SK-N-SH (cell line): ENCODE data around the gene REXO1. TPM values are rescaled to one million over a fixed set of nuclear protein-coding genes. Genes with fewer than 3 reads are reported as not detected.
A peak's percentile ranks its signal among the peaks of the same experiment; 100 is the strongest.

Experiments used
- CTCF ChIA-PET: fragments of 300-600, 350-600 bp; formaldehyde crosslinking; extraction: SDS; loops from one replicate; lab custom pipeline; 2021; lab: Yijun Ruan, JAX
- POLR2A ChIA-PET: fragments of 350-600 bp; sonication (Branson Sonifier 250); formaldehyde crosslinking; extraction: SDS; loops from one replicate; lab custom pipeline; 2020; ENCODE audit warnings: antibody characterized with exemption, inconsistent platforms; lab: Yijun Ruan, JAX
- DNase-seq: peaks from one replicate; pipeline ENCODE4 v3.0.0; 2012
- H2AFZ ChIP-seq: fragments of 200-600 bp; sonication (generic); 2 replicates; pipeline ENCODE4 v1.8.1; 2016; ENCODE audit warnings: antibody characterized with exemption, mild to moderate bottlenecking, low read depth
- H3F3A ChIP-seq: fragments of 200-600 bp; sonication (generic); replicated peaks from 2 replicates; pipeline ENCODE3; 2016; ENCODE audit warnings: antibody characterized with exemption, mild to moderate bottlenecking; ENCODE audit not compliant: insufficient read depth
- H3K27ac ChIP-seq, 2 experiments: fragments of 200-500 bp in 1 of 2; fragments of 200-600 bp in 1 of 2; sonication (Bioruptor generic) in 1 of 2; sonication (generic), shearing (Covaris generic) in 1 of 2; 2 replicates each; pipeline versions ENCODE4 v1.5.1 to v1.6.1; 2014 to 2016; ENCODE audit warnings: low read depth in 2 of 2, inconsistent platforms in 1 of 2, low read length in 1 of 2, mild to moderate bottlenecking in 1 of 2, mixed read lengths in 1 of 2
- H3K27me3 ChIP-seq: fragments of 200-600 bp; sonication (generic), shearing (Covaris generic); 2 replicates; pipeline ENCODE4 v1.6.1; 2016; ENCODE audit warnings: mixed run types; ENCODE audit not compliant: insufficient read depth
- H3K36me3 ChIP-seq, 2 experiments: fragments of 200-500 bp in 1 of 2; fragments of 200-600 bp in 1 of 2; sonication (Bioruptor generic) in 1 of 2; sonication (generic) in 1 of 2; replicated peaks in 1 of 2; 2 replicates each; pipeline versions ENCODE3 to v1.5.1; 2014 to 2016; ENCODE audit warnings: low read length in 1 of 2, mild to moderate bottlenecking in 1 of 2; ENCODE audit not compliant: insufficient read depth in 2 of 2, control insufficient read depth in 1 of 2
- H3K4me1 ChIP-seq, 2 experiments: fragments of 200-500 bp in 1 of 2; fragments of 200-600 bp in 1 of 2; sonication (Bioruptor generic) in 1 of 2; sonication (generic), shearing (Covaris generic) in 1 of 2; 2 replicates each; pipeline versions ENCODE4 v1.5.1 to v1.6.1; 2014 to 2016; ENCODE audit warnings: low read depth in 1 of 2, low read length in 1 of 2, mixed run types in 1 of 2; ENCODE audit not compliant: insufficient read depth in 2 of 2, control insufficient read depth in 1 of 2
- H3K4me2 ChIP-seq: fragments of 200-600 bp; sonication (generic), shearing (Covaris generic); 2 replicates; pipeline ENCODE4 v1.6.1; 2017; ENCODE audit warnings: mixed run types
- H3K4me3 ChIP-seq, 2 experiments: fragments of 200-500 bp in 1 of 2; fragments of 200-600 bp in 1 of 2; sonication (Bioruptor generic) in 1 of 2; sonication (generic), shearing (Covaris generic) in 1 of 2; 2 replicates each; pipeline versions ENCODE4 v1.5.1 to v1.8.1; 2014 to 2016; ENCODE audit warnings: low read depth in 2 of 2, inconsistent platforms in 1 of 2, low read length in 1 of 2, mild to moderate bottlenecking in 1 of 2, mixed read lengths in 1 of 2, moderate library complexity in 1 of 2
- H3K79me2 ChIP-seq: fragments of 200-600 bp; sonication (generic); 2 replicates; pipeline ENCODE4 v1.8.1; 2017; ENCODE audit warnings: mild to moderate bottlenecking; ENCODE audit not compliant: insufficient read depth
- H3K9ac ChIP-seq: fragments of 200-600 bp; sonication (generic); 2 replicates; pipeline ENCODE4 v1.6.1; 2017; ENCODE audit warnings: mixed run types
- H3K9me2 ChIP-seq: fragments of 200-600 bp; sonication (generic); 2 replicates; pipeline ENCODE4 v1.6.1; 2017; ENCODE audit warnings: mixed run types
- H3K9me3 ChIP-seq: fragments of 200-600 bp; sonication (generic); 2 replicates; pipeline ENCODE4 v1.6.1; 2017; ENCODE audit warnings: mixed run types, mild to moderate bottlenecking, moderate library complexity
- H4K20me1 ChIP-seq: fragments of 200-600 bp; sonication (generic); 2 replicates; pipeline ENCODE4 v1.6.1; 2017; ENCODE audit warnings: mild to moderate bottlenecking, mixed run types; ENCODE audit not compliant: insufficient read depth
- ELF1 ChIP-seq: IDR thresholded peaks from 2 replicates; pipeline ENCODE4 v1.4.0; 2012
- EP300 ChIP-seq, 2 experiments: IDR thresholded peaks; 2 replicates each; pipeline versions ENCODE4 v1.4.0 to v1.6.1; 2012; ENCODE audit warnings: borderline replicate concordance in 1 of 2, low read depth in 1 of 2, low read length in 1 of 2
- EZH2phosphoT487 ChIP-seq: fragments of 200-600 bp; sonication (generic); IDR thresholded peaks from 2 replicates; pipeline ENCODE4 v1.6.1; 2017; ENCODE audit warnings: low read depth, mixed run types, mild to moderate bottlenecking, antibody characterized with exemption, moderate library complexity, borderline replicate concordance
- FOXJ3 ChIP-seq: sonication (generic); formaldehyde crosslinking; IDR thresholded peaks from 2 replicates; pipeline ENCODE4 v1.5.1; 2020; ENCODE audit warnings: mild to moderate bottlenecking, missing genetic modification reagents
- FOXM1 ChIP-seq: IDR thresholded peaks from 2 replicates; pipeline ENCODE4 v1.4.0; 2012; ENCODE audit warnings: low read depth, mild to moderate bottlenecking
- MXI1 ChIP-seq: IDR thresholded peaks from 2 replicates; pipeline ENCODE4 v1.6.1; 2012; ENCODE audit warnings: mild to moderate bottlenecking, low read depth, low read length, improper control_type of control experiment
- NFIC ChIP-seq: IDR thresholded peaks from 2 replicates; pipeline ENCODE4 v1.4.0; 2012; ENCODE audit warnings: borderline replicate concordance
- NRF1 ChIP-seq: IDR thresholded peaks from 2 replicates; pipeline ENCODE4 v1.6.1; 2012; ENCODE audit warnings: low read depth, mild to moderate bottlenecking, low read length
- POLR2AphosphoS5 ChIP-seq: IDR thresholded peaks from 2 replicates; pipeline ENCODE4 v1.6.1; 2012; ENCODE audit warnings: low read depth, low read length
- RAD21 ChIP-seq: IDR thresholded peaks from 2 replicates; pipeline ENCODE4 v1.6.1; 2012; ENCODE audit warnings: mild to moderate bottlenecking, low read length
- RCOR1 ChIP-seq: fragments of 150-350 bp; IDR thresholded peaks from 2 replicates; pipeline ENCODE4 v1.6.1; 2017; ENCODE audit warnings: antibody characterized with exemption, low read length
- RFX5 ChIP-seq: IDR thresholded peaks from 2 replicates; pipeline ENCODE4 v1.6.1; 2012; ENCODE audit warnings: mild to moderate bottlenecking, improper control_type of control experiment, low read length
- RXRA ChIP-seq: IDR thresholded peaks from 2 replicates; pipeline ENCODE4 v1.4.0; 2012; ENCODE audit warnings: low read depth, mild to moderate bottlenecking, borderline replicate concordance
- SMC3 ChIP-seq: IDR thresholded peaks from 2 replicates; pipeline ENCODE4 v1.6.1; 2012; ENCODE audit warnings: low read depth, low read length, improper control_type of control experiment
- USF2 ChIP-seq: fragments of 150-350 bp; IDR thresholded peaks from 2 replicates; pipeline ENCODE4 v1.6.1; 2017; ENCODE audit warnings: antibody characterized with exemption, low read length, low read depth, borderline replicate concordance
- WGBS: methylation state at CpG from one replicate; pipeline ENCODE4 v1.1.6; 2017; ENCODE audit warnings: low lambda C conversion rate; 5-methylcytosine and 5-hydroxymethylcytosine counted together
- polyA plus RNA-seq, 3 experiments: library from polyadenylated mRNA; depleted of rRNA; stranded (reverse); fragments of >200 nt; gene quantifications; 2 replicates each; pipeline ENCODE4 v1.2.3, GENCODE V29; 2012
- TF ChIP-seq, protein P1 (sequence below): IDR thresholded peaks from 2 replicates; pipeline ENCODE4 v1.4.0; 2012; ENCODE audit warnings: low read depth, borderline replicate concordance
- TF ChIP-seq, protein P2 (sequence below): IDR thresholded peaks from 2 replicates; pipeline ENCODE4; 2012
- TF ChIP-seq, protein P3 (sequence below): IDR thresholded peaks from 2 replicates; pipeline ENCODE4 v1.4.0; 2012; ENCODE audit warnings: low read depth, borderline replicate concordance

REXO1 gene
- polyA plus RNA-seq, 1 of the 3 experiments (the other 2 are of a cell fraction), result 18.8 TPM

- no peak for TF ChIP-seq EP300 (IDR thresholded peaks at IDR 0.05; ENCODE audit: borderline replicate concordance in 1 of 2, low read depth in 1 of 2, low read length in 1 of 2)
These were observed 11.1 kb upstream of the REXO1 start (continued) for GRCh38 chr19:1859331-1859781.

DNA sequence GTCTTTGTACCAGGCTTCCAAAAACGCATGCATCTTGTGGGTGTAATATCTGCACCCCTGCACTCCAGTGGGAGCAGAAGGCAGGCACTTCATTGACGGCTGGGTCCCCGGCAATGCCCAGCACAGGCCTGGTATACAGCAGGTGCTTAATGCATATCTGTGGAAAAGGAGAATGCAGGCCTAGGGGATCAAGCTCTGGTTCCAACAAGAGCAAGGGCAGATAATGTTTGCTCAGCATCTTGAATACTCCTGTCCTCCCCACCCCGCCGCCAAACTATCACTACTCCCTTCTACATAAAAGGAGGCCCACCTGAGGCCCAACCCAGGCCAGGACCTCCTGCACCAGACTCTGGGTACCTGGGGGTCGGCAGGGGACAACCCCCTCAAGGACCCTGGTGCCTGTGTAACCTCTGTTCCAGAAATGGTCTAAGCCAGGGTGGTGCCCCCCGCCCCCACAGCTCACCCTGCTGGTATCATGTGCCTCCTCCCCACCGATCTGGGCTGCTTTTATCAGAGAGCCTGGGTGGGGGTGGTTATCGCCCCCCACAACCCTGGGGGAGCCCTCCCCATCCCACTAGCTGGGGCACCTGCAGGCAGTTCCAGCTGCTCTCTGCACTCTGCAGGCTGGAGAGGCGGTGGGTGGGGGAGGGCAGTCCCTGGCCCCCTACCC lies 10.3 kb upstream of the REXO1 start:
- Histone ChIP-seq H3F3A (peaks cover 12% of the 10 kb centered on the region), H3K79me2 (peaks cover 95% of the 10 kb centered on the region), H2AFZ (no peak overlapping the region), H3K27me3 (no peaks in the 10 kb centered on the region), H3K9me3 (no peaks in the 10 kb centered on the region), H3K9ac (no peak overlapping the region), H3K36me3 (peaks cover 0 to 3% of the 10 kb centered on the region in 2 experiments)
- POLR2A ChIA-PET, result no interaction called here
- CTCF ChIA-PET, result interaction anchor here (0.7 to 2.8 kb wide), 5 partner anchors 10 to 211 kb away, joined by 3 to 15 read pairs (median 3); partner anchors contain the start of gene REXO1
- no peak for TF ChIP-seq NRF1
- TF ChIP-seq MXI1, result no peak
- TF ChIP-seq EZH2phosphoT487, result no peak
- TF ChIP-seq, protein P1, sequence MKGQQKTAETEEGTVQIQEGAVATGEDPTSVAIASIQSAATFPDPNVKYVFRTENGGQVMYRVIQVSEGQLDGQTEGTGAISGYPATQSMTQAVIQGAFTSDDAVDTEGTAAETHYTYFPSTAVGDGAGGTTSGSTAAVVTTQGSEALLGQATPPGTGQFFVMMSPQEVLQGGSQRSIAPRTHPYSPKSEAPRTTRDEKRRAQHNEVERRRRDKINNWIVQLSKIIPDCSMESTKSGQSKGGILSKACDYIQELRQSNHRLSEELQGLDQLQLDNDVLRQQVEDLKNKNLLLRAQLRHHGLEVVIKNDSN, result no peak
- TF ChIP-seq ELF1, result no peak
- TF ChIP-seq, all 33 proteins: peak for 0
- Histone ChIP-seq H3K4me2 (peak overlapping the region; percentile 98; the same call in 1 of the 2 replicates), H3K4me3 (no peak overlapping the region), H3K27ac (no peak overlapping the region; a peak in 1 of 4 replicates), H3K4me1 (peaks cover 37 to 65% of the 10 kb centered on the region in 2 experiments; a peak in 3 of 4 replicates), H4K20me1 (peaks cover 87% of the 10 kb centered on the region), H3K9me2 (no peaks in the 10 kb centered on the region)
- 83% methylated on average over 6 of the region's 10 CpGs for WGBS
- no peak for DNase-seq

DNA sequence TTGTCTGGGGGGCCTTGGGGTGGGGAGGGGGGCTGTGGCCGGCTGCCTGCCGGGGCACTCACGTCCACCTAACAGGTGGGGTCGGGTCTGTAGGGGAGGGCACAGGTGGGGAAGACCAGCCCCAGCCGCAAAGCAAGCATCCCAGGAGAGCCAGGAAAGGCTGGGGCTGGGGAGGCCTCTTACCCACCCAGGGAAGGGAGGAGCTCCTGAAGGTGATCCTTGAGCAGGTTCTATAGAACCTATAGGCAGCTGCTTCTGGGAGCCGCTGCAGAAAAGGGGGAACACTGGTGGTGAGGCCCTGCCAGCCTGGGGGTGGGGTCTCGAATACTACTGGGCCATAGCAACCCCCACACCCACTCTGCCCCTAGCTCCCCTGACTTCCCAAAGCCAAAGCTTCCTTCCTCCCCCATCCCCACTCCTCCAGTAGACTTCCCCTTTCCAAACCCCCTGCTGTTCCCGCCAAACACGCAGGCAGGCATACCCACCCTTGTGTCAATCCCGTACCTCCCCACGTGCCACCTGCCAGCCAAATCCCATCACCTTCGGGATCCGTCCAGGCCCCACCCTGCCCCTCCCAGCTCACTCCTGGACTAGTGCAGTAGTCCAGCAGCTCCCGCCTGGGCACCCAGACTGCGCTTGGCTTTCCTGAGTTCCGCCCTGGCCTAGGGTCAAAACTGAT lies 9.5 kb upstream of the REXO1 start:
- TF ChIP-seq NFIC (no peak), SMC3 (no peak), FOXJ3 (CRISPR knock-in tag) (no peak), USF2 (no peak), RXRA (no peak), EZH2phosphoT487 (no peak), RCOR1 (no peak), MXI1 (no peak), RAD21 (no peak), FOXM1 (no peak), RFX5 (no peak), POLR2AphosphoS5 (no peak)
- TF ChIP-seq, protein P2, sequence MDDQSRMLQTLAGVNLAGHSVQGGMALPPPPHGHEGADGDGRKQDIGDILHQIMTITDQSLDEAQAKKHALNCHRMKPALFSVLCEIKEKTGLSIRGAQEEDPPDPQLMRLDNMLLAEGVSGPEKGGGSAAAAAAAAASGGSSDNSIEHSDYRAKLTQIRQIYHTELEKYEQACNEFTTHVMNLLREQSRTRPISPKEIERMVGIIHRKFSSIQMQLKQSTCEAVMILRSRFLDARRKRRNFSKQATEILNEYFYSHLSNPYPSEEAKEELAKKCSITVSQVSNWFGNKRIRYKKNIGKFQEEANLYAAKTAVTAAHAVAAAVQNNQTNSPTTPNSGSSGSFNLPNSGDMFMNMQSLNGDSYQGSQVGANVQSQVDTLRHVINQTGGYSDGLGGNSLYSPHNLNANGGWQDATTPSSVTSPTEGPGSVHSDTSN, result no peak
- TF ChIP-seq, protein P3, sequence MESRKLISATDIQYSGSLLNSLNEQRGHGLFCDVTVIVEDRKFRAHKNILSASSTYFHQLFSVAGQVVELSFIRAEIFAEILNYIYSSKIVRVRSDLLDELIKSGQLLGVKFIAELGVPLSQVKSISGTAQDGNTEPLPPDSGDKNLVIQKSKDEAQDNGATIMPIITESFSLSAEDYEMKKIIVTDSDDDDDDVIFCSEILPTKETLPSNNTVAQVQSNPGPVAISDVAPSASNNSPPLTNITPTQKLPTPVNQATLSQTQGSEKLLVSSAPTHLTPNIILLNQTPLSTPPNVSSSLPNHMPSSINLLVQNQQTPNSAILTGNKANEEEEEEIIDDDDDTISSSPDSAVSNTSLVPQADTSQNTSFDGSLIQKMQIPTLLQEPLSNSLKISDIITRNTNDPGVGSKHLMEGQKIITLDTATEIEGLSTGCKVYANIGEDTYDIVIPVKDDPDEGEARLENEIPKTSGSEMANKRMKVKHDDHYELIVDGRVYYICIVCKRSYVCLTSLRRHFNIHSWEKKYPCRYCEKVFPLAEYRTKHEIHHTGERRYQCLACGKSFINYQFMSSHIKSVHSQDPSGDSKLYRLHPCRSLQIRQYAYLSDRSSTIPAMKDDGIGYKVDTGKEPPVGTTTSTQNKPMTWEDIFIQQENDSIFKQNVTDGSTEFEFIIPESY, result no peak
- Histone ChIP-seq H3K4me3 (0 out of 4 replicates have a peak overlapping the region, but pooled peaks of 1 of the 2 experiments have one; percentile 36), H3K79me2 (peaks cover 100% of the 10 kb centered on the region), H2AFZ (no peak overlapping the region), H3K36me3 (peaks cover 0 to 3% of the 10 kb centered on the region in 2 experiments), H3K4me1 (peaks cover 37 to 65% of the 10 kb centered on the region in 2 experiments; a peak in 3 of 4 replicates), H3F3A (peaks cover 12% of the 10 kb centered on the region), H3K27ac (peak overlapping the region in 1 of 2 experiments; percentile 58; a peak in 2 of 4 replicates), H3K27me3 (no peaks in the 10 kb centered on the region), H4K20me1 (peaks cover 95% of the 10 kb centered on the region), H3K4me2 (peak overlapping the region; percentile 98), H3K9ac (peak overlapping the region; percentile 53; the same call in 1 of the 2 replicates), H3K9me3 (no peaks in the 10 kb centered on the region), H3K9me2 (no peaks in the 10 kb centered on the region)
- POLR2A ChIA-PET, result no interaction called here
- 72% methylated on average over 13 of the region's 16 CpGs for WGBS
- CTCF ChIA-PET, result interaction anchor here (0.6 to 2.8 kb wide), 7 partner anchors 9 to 211 kb away, joined by 3 to 15 read pairs (median 3); partner anchors contain the start of gene REXO1
- no peak for DNase-seq
